Right renal pelvis (tissue), 4 donors: ENCODE data around the gene SSC4D. TPM values are rescaled to one million over a fixed set of nuclear protein-coding genes. Genes with fewer than 3 reads are reported as not detected.
"Not testable (repeated sequence)": the region's sequence is repeated elsewhere in the genome, so short reads cannot be mapped to it uniquely, and the experiment has no call there.

ENCODE experiments used
- DNase-seq, 4 donors: peaks; one replicate each; pipeline ENCODE4 v3.0.0-alpha.2; 2013; ENCODE audit warnings: low read depth in 4 of 4, low spot score in 3 of 4, missing footprints in 1 of 4
- polyA plus RNA-seq, 4 donors: library from polyadenylated mRNA; unstranded; fragments of 120-200 nt; gene quantifications; one replicate each; pipeline ENCODE4 v1.2.1, GENCODE V29; 2013; ENCODE audit not compliant: insufficient read length in 4 of 4

The SSC4D gene
- polyA plus RNA-seq, 4 donors = 4.3 to 5.2 (median 4.5) TPM

DNA sequence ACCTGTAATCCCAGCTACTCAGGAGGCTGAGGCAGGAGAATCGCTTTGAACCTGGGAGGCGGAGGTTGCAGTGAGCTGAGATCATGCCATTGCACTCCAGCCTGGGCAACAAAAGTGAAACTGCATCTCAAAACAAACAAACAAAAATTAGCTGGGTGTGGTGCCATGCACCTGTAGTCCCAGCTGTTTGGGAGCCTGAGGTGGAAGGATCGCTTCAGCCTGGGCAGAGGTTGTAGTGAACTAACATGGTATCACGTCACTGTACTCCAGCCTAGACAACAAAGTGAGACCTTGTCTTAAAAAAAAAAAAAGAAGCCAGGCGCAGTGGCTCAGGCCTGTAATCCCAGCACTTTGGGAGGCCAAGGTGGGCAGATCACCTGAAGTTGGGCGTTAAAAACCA, 21.7 kb downstream of the SSC4D start:
- DNase-seq = not testable (repeated sequence)

DNA sequence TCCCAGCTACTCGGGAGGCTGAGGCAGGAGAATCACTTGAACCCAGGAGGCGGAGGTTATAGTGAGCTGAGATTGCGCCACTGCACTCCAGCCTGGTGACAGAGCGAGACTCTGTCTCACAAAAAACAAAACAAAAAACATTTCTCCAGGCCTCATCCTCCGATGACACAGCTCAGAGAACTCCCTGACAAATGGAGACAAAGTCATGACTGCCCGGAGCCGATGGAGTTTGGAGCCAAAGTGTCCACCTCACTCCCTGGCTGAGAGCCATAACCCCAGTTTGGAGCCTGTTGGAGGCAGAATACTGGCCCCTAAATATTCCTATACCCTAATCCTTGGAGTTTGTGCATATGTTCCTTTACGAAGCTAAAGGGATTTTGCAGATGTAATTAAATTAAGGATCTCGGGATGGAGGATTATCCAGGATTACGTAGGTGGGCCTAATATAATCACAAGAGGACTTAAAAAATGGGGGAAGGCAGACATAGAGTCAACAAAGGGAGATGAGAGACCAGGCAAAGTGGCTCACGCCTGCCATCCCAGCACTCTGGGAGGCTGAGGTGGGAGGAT, 22.7 kb downstream of the SSC4D start:
- DNase-seq = no peak

DNA sequence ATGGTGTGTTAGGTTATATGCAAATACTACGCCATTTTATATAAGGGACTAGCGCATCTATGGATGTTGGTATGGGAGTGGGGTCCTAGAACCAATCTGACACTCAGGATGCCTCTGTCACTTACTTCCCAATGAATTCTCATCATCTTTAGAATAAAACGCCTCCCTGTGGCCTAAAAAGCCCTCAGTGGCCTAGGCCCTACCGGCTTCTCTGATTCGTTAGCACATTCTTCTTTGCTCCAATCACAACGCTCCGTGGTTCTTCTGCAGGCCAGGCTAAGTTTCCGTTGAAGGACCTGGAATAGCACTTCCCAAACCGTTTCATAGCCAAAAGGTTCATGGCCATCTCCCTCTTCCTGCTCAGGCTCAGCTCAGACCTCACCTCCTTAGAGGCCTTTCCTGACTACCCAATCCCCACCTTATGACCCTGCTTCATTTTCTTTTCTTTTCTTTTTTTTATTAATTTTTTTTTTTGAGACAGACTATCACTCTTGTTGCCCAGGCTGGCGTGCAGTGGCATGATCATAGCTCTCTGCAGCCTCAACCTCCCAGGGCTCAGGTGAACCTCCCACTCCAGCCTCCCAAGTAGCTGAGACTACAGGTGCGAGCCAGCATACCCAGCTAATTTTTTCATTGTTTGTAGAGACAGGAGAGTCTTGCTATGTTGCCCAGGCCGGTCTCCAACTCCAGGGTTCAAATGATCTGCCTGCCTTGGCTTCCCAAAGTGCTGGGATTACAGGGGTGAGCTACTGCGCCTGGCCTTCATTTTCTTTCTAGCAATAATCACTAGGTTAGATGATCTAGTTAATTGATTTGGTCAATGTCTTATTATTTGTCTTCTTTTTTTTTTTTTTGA, 26.2 kb downstream of the SSC4D start:
- DNase-seq = no peak

DNA sequence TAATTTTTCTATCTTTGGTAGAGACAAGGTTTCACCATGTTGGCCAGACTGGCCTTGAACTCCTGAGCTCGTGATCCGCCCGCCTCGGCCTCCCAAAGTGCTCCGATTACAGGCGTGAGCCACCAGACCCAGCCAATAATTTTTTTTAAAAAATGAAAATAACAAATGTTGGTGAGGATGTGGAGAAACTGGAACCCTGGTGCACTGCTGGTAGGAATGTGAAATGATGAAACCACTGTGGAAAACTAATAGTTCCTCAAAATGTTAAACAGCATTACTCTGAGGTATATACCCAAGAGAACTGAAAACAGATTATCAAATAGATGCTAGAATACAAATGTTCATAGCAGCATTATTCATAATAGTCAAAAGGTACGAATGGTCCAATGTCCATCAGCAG, 27.7 kb downstream of the SSC4D start:
- no peak for DNase-seq

DNA sequence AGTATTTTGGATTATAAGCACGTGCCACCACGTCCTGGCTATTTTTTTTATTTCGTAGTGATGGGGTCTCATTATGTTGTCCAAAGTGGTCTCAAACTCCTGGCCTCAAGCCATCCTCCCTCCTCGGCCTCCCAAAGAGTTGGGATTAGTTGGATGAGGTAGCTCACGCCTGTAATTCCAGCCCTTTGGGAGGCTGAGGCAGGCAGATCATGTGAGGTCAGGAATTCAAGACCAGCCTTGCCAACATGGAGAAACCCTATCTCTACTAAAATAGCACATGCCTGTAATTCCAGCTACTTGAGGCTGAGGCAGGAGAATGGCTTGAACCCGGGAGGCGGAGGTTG, 28.9 kb downstream of the SSC4D start:
- no peak for DNase-seq

GRCh38 chr7:76377186-76377918, 32.1 kb downstream of the SSC4D start:
- DNase-seq = no peak

DNA sequence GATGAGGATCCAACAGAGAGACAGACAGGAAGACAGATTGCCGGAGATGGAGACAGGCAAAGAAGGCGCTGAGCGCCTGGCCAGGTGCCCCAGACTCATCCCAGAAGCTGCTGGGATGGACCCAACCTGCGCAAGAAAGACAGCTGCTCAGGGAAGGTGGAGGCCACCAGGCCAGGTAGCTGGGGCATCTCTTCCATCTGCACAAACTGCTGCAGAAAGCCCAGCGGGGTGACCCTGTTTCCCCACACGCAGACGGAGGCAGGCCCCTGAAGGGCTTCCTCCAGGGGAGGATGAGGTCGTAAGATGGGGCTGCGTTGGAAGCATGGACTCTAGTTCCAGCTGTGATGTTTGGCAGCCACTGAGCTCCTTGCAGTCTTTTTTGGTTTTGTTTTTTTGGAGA, 34.2 kb downstream of the SSC4D start:
- DNase-seq = no peak

- no peak for DNase-seq
Measured at GRCh38 chr7:76372984-76373833, 36.3 kb downstream of the SSC4D start.

GRCh38 chr7:76371396-76371795, 38.1 kb downstream of the SSC4D start:
- no peak for DNase-seq

GRCh38 chr7:76369018-76369417, 40.5 kb downstream of the SSC4D start:
- DNase-seq = no peak

GRCh38 chr7:76368190-76368589, 41.3 kb downstream of the SSC4D start:
- DNase-seq = no peak

DNA sequence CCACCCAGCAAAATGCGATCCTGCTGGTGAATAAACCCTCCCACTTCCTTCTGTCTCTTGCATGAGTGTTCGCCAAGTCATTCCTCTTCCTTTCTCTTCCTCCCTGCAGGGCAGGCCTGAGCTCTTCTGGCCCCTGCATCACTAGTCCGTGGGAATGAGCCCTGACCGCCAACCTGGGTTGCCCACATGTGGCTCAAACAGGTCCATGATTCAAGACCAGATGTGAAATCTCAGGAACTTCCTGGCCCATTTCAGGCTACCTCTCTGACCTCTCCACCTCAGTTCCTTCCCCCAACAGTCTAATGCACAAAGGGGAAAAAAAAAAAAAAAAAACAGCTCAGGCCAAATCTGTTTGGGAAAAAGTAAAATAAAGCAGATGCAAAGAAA, 45.3 kb downstream of the SSC4D start:
- no peak for DNase-seq

- not testable (repeated sequence) for DNase-seq
Measured at GRCh38 chr7:76363754-76364153, 45.7 kb downstream of the SSC4D start.

- DNase-seq = no peak
Measured at GRCh38 chr7:76359978-76360638, 49.4 kb downstream of the SSC4D start.

DNA sequence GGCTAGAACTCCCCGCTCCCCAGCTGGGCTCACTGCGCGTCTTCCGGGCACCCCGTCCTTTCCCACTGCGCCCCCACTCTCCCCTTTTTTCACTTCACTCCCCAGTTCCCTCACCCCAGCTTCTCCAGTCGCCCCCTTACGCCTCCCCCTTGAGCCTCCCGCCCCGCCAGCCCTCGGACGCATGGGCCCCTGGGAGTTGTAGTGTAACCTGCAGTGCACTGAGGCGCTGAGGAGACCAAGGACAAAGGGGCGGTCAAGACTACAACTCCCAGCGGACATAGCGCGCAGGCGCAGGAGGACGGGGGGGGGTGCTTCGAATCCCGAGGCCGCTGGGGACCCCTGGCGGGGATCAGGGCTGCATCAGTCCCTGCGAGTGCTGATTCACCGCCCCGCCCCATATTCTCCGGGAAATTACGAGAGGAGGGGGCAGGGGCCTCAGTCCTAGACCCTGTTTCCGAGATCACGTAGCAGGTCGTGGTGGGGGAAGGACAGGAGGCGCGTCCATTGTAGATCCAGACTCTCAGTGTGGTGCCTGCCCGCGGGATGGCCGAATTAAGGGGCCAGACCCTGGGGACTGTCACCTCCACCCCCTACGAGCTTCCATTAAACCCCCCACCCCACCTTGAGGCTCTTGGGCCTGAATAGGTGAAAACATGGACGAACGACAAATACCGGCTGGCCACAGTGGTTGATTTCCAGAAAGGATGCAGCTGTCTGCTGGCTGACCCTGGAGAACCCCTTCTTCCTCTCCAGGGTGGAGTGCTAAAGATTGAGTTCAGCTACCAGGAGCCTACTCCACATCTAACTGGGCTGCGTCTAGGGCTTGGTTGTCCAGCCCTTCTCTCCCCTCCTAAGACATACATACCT, 50.2 kb downstream of the SSC4D start:
- DNase-seq = peak; percentile 95 to 98 (median 96)

GRCh38 chr7:76358481-76359110, 50.9 kb downstream of the SSC4D start, which contains the start of gene YWHAG:
Gene YWHAG, minus strand, starts transcription at chr7:76358991. Its CDS starts 183 bp downstream, at chr7:76358808.
- peak in 2 of 4 donors; percentile 73 to 83 for DNase-seq

GRCh38 chr7:76358011-76358480, 51.5 kb downstream of the SSC4D start:
- DNase-seq = peak in 1 of 4 donors; percentile 32

- DNase-seq = no peak
Measured at GRCh38 chr7:76357475-76358010, 52.0 kb downstream of the SSC4D start.
